B cell (primary cell): ENCODE results near the gene ICAM4. TPM values are rescaled to one million over a fixed set of nuclear protein-coding genes. Genes with fewer than 3 reads are reported as not detected.
A peak's percentile ranks its signal among the peaks of the same experiment; 100 is the strongest.

Experiments
- ATAC-seq: fragments of 200-7000 bp; cut with Tn5 transposase; one replicate; pipeline ENCODE4 v1.10.0; 2021; ENCODE audit warnings: low read depth, mild to moderate bottlenecking, moderate number of reproducible peaks, moderate library complexity
- CTCF ChIA-PET: fragments of 350-600 bp; sonication (Branson Sonifier 250); formaldehyde crosslinking; loops from one replicate; lab custom pipeline; 2021; ENCODE audit warnings: antibody characterized with exemption, inconsistent platforms; lab: Charles Lee
- POLR2A ChIA-PET: fragments of 350-600 bp; sonication (Branson Sonifier 250); formaldehyde crosslinking; loops from one replicate; lab custom pipeline; 2021; ENCODE audit warnings: antibody characterized with exemption; lab: Charles Lee
- DNase-seq: peaks from one replicate; pipeline ENCODE4 v3.0.0; 2013
- H2AFZ ChIP-seq: 2 replicates; pipeline ENCODE4 v1.6.1; 2012; ENCODE audit warnings: mild to moderate bottlenecking, low read depth, low read length; ENCODE audit not compliant: insufficient read depth, poor library complexity, severe bottlenecking
- H3K27ac ChIP-seq, 2 donors: 1 replicate in 1 of 2; 2 replicates in 1 of 2; pipeline ENCODE4 v1.5.1; 2012 to 2013; ENCODE audit warnings: low read length in 2 of 2, mild to moderate bottlenecking in 2 of 2, moderate library complexity in 1 of 2
- H3K27me3 ChIP-seq, 4 experiments: fragments of 200-600 bp in 1 of 4; sonication (generic) in 1 of 4; replicated peaks in 1 of 4; 1 replicate in 2 of 4; 2 replicates in 2 of 4; pipeline versions ENCODE4 v1.6.1 to v1.7.0; 2013 to 2016; ENCODE audit warnings: low read length in 3 of 4, mild to moderate bottlenecking in 2 of 4, mixed read lengths in 1 of 4, moderate library complexity in 1 of 4; ENCODE audit not compliant: insufficient read depth in 4 of 4, control insufficient read depth in 3 of 4; ENCODE audit errors: control extremely low read depth in 1 of 4
- H3K36me3 ChIP-seq, 2 experiments: replicated peaks in 1 of 2; 1 replicate in 1 of 2; 2 replicates in 1 of 2; pipeline versions ENCODE4 v1.6.1 to v1.7.1; 2013; ENCODE audit warnings: low read length in 1 of 2; ENCODE audit not compliant: insufficient read depth in 2 of 2, control insufficient read depth in 1 of 2; ENCODE audit errors: control extremely low read depth in 1 of 2, extremely low read depth in 1 of 2
- H3K4me1 ChIP-seq, 2 donors: fragments of 200-600 bp in 1 of 2; sonication (generic) in 1 of 2; 1 replicate in 1 of 2; 2 replicates in 1 of 2; pipeline versions ENCODE4 v1.5.1 to v1.6.1; 2013 to 2017; ENCODE audit warnings: low read length in 2 of 2; ENCODE audit not compliant: control insufficient read depth in 2 of 2, insufficient read depth in 2 of 2
- H3K4me2 ChIP-seq: replicated peaks from 2 replicates; pipeline ENCODE3; 2012; ENCODE audit warnings: mild to moderate bottlenecking, low read depth, low read length; ENCODE audit not compliant: poor library complexity, severe bottlenecking
- H3K4me3 ChIP-seq, 5 experiments: fragments of 200-600 bp in 1 of 5; sonication (generic) in 1 of 5; 1 replicate in 3 of 5; 2 replicates in 2 of 5; pipeline versions ENCODE4 v1.5.1 to v1.7.0; 2011 to 2016; ENCODE audit warnings: low read length in 4 of 5, mild to moderate bottlenecking in 4 of 5, low read depth in 2 of 5, control low read depth in 1 of 5, moderate library complexity in 1 of 5; ENCODE audit not compliant: insufficient read depth in 1 of 5; ENCODE audit errors: control extremely low read depth in 1 of 5, extremely low read depth in 1 of 5
- H3K79me2 ChIP-seq: fragments of 200-600 bp; sonication (generic); one replicate; pipeline ENCODE4 v1.6.0; 2016; ENCODE audit warnings: low read length; ENCODE audit not compliant: control insufficient read depth, insufficient read depth
- H3K9ac ChIP-seq: fragments of 200-600 bp; sonication (generic); 2 replicates; pipeline ENCODE4 v1.6.1; 2017; ENCODE audit warnings: mild to moderate bottlenecking, low read length, moderate library complexity
- H3K9me3 ChIP-seq, 3 donors: one replicate each; pipeline versions ENCODE4 v1.6.1 to v1.7.1; 2013; ENCODE audit warnings: low read length in 2 of 3; ENCODE audit not compliant: control insufficient read depth in 2 of 3, insufficient read depth in 1 of 3; ENCODE audit errors: control extremely low read depth in 1 of 3
- H4K20me1 ChIP-seq: 2 replicates; pipeline ENCODE4 v1.6.0; 2012; ENCODE audit warnings: mild to moderate bottlenecking, low read length; ENCODE audit not compliant: insufficient read depth, control insufficient read depth, poor library complexity, severe bottlenecking
- H3K27ac Mint-ChIP-seq: one replicate; pipeline ENCODE4 v1.8.0; 2021; ENCODE audit warnings: mixed read lengths
- H3K27me3 Mint-ChIP-seq: one replicate; pipeline ENCODE4 v1.8.0; 2021; ENCODE audit warnings: mixed read lengths
- H3K4me1 Mint-ChIP-seq: one replicate; pipeline ENCODE4 v1.8.0; 2021; ENCODE audit warnings: mixed read lengths
- H3K4me3 Mint-ChIP-seq: one replicate; pipeline ENCODE4 v1.8.0; 2021; ENCODE audit warnings: mixed read lengths
- H3K9me3 Mint-ChIP-seq: one replicate; pipeline ENCODE4 v1.8.0; 2022; ENCODE audit warnings: mixed read lengths; ENCODE audit not compliant: insufficient read depth
- EZH2 ChIP-seq: IDR thresholded peaks from 2 replicates; pipeline ENCODE4 v1.6.1; 2012; ENCODE audit warnings: borderline replicate concordance, low read depth, mild to moderate bottlenecking, moderate library complexity, low read length; ENCODE audit not compliant: insufficient read depth, poor library complexity, severe bottlenecking
- WGBS: methylation state at CpG from one replicate; pipeline ENCODE4 v1.1.5; 2013; ENCODE audit warnings: missing lambda C conversion rate; ENCODE audit not compliant: insufficient coverage; 5-methylcytosine and 5-hydroxymethylcytosine counted together
- intact Hi-C: fragments of 100-400 bp; cut with micrococcal nuclease; formaldehyde crosslinking; loops from one replicate; pipeline ENCODE4 v1.10.0; 2022
- polyA plus RNA-seq: library from polyadenylated mRNA; depleted of rRNA; stranded (reverse); fragments of >200 nt; gene quantifications from 2 replicates; pipeline ENCODE4 v1.2.3, GENCODE V29; 2012
- total RNA-seq, 2 donors: library from RNA; stranded (reverse); fragments of 120-200 nt in 1 of 2; gene quantifications; 1 replicate in 1 of 2; 2 replicates in 1 of 2; pipeline versions ENCODE4 v1.2.3 to v1.2.4, GENCODE V29; 2013 to 2022
- TF ChIP-seq, protein P1 (sequence below): fragments of 200-600 bp; IDR thresholded peaks from one replicate; pipeline ENCODE4 v1.8.0; 2022; ENCODE audit warnings: antibody characterized with exemption, mild to moderate bottlenecking

ICAM4 gene
- total and polyA plus RNA-seq, 2 donors (not counting 1 experiment from before 2014, with no cell fraction given): 0.44 to 0.78 TPM

DNA sequence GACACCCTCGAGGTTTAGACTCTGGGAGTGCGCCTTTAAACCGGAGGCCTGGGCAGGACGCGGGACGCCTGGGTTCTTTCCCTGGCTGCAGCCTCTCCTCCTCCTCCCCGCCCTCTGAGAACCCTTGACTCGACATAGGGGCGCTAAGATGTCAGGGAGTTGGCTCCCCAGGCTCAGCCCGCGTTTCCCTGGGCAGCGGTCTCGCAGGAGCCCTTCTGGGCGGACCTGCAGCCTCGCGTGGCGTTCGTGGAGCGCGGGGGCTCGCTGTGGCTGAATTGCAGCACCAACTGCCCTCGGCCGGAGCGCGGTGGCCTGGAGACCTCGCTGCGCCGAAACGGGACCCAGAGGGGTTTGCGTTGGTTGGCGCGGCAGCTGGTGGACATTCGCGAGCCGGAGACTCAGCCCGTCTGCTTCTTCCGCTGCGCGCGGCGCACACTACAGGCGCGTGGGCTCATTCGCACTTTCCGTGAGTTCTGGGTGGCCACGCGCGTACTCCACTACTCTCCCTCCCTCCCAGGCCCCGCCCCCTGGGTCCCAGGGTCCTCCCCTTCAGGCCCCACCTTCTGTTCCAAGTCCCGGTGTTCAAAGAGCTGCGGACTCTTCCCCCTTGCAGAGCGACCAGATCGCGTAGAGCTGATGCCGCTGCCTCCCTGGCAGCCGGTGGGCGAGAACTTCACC is 4.3 kb downstream of the ICAM4 start:
- ChIA-PET POLR2A (interaction anchor here (0.6 to 1.1 kb wide), 4 partner anchors 21 to 186 kb away, joined by 3 to 6 read pairs (median 4); partner anchors contain the start of genes ICAM1 and RAVER1), CTCF (interaction anchor here (0.8 to 8.5 kb wide), 9 partner anchors 11 to 135 kb away, joined by 3 to 116 read pairs (median 5); partner anchors contain the start of genes ICAM1 and TYK2)
- peaks cover 0 to 2% of the 10 kb centered on the region in 2 experiments for H3K36me3 ChIP-seq
- peaks cover 80% of the 10 kb centered on the region for H3K4me1 Mint-ChIP-seq
- ATAC-seq: peak; percentile 16
- peaks cover 45% of the 10 kb centered on the region for H3K27me3 Mint-ChIP-seq
- H4K20me1 ChIP-seq: peaks cover 29% of the 10 kb centered on the region
- WGBS: 1% methylated on average over 57 of the region's 57 CpGs
- H3K27me3 ChIP-seq: peaks cover 0 to 92% (median 61%) of the 10 kb centered on the region in 4 experiments
- H3K4me1 ChIP-seq: peaks cover 97 to 100% of the 10 kb centered on the region in 2 donors
- H3K9ac ChIP-seq: peak overlapping the region; percentile 64
- no peak for TF ChIP-seq EZH2
- TF ChIP-seq, protein P1, sequence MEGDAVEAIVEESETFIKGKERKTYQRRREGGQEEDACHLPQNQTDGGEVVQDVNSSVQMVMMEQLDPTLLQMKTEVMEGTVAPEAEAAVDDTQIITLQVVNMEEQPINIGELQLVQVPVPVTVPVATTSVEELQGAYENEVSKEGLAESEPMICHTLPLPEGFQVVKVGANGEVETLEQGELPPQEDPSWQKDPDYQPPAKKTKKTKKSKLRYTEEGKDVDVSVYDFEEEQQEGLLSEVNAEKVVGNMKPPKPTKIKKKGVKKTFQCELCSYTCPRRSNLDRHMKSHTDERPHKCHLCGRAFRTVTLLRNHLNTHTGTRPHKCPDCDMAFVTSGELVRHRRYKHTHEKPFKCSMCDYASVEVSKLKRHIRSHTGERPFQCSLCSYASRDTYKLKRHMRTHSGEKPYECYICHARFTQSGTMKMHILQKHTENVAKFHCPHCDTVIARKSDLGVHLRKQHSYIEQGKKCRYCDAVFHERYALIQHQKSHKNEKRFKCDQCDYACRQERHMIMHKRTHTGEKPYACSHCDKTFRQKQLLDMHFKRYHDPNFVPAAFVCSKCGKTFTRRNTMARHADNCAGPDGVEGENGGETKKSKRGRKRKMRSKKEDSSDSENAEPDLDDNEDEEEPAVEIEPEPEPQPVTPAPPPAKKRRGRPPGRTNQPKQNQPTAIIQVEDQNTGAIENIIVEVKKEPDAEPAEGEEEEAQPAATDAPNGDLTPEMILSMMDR: no peak
- intact Hi-C loops: loop anchor here (1.0 kb wide), 1 partner anchor 21 kb away; no protein-coding TSS in a partner anchor
- no peaks in the 10 kb centered on the region for H3K9me3 Mint-ChIP-seq
- peak overlapping the region; percentile 66 for H2AFZ ChIP-seq
- DNase-seq: peak; percentile 76
- peak overlapping the region; percentile 96 for H3K4me2 ChIP-seq
- no peak overlapping the region for H3K27ac ChIP-seq
- peak overlapping the region in 4 of 5 experiments; percentile 33 to 63 (median 42) for H3K4me3 ChIP-seq
- H3K27ac Mint-ChIP-seq: peak overlapping the region; percentile 26
- peaks cover 0 to 75% (median 0%) of the 10 kb centered on the region in 3 donors for H3K9me3 ChIP-seq
- H3K4me3 Mint-ChIP-seq: peak overlapping the region; percentile 87
- no peaks in the 10 kb centered on the region for H3K79me2 ChIP-seq
